ELF-1 (cell line): ENCODE results near the gene ELAVL1.
"Not testable (repeated sequence)": the region's sequence is repeated elsewhere in the genome, so short reads cannot be mapped to it uniquely, and the experiment has no call there.

Experiments used
- DNase-seq: peaks from one replicate; pipeline ENCODE4 v3.0.0-alpha.2; 2016; ENCODE audit warnings: low read depth, low spot score

ELAVL1 gene

GRCh38 chr19:7941895-7942596, 63.4 kb downstream of the ELAVL1 start:
- no peak for DNase-seq

GRCh38 chr19:7940841-7941240, 64.6 kb downstream of the ELAVL1 start:
- no peak for DNase-seq

GRCh38 chr19:7934766-7935165, 70.7 kb downstream of the ELAVL1 start:
- DNase-seq: no peak

GRCh38 chr19:7933828-7934725, 71.4 kb downstream of the ELAVL1 start:
- DNase-seq: no peak

- DNase-seq: peak; percentile 24
These were observed 72.0 kb downstream of the ELAVL1 start for GRCh38 chr19:7933411-7933810.

GRCh38 chr19:7932930-7933300, 72.5 kb downstream of the ELAVL1 start:
- no peak for DNase-seq

GRCh38 chr19:7932276-7932929, 73.0 kb downstream of the ELAVL1 start:
- DNase-seq: no peak

GRCh38 chr19:7931221-7932061, 74.0 kb downstream of the ELAVL1 start:
- DNase-seq: no peak

- no peak for DNase-seq
These were observed 74.7 kb downstream of the ELAVL1 start for GRCh38 chr19:7930765-7931164.

- DNase-seq: not testable (repeated sequence)
These were observed 75.4 kb downstream of the ELAVL1 start for GRCh38 chr19:7930030-7930429.

GRCh38 chr19:7928741-7929701, 76.4 kb downstream of the ELAVL1 start:
- peak; percentile 76 for DNase-seq

GRCh38 chr19:7928334-7928706, 77.1 kb downstream of the ELAVL1 start:
- DNase-seq: no peak

GRCh38 chr19:7927605-7928333, 77.7 kb downstream of the ELAVL1 start:
- no peak for DNase-seq

- DNase-seq: peak; percentile 22
These were observed 78.5 kb downstream of the ELAVL1 start for GRCh38 chr19:7926727-7927604.

GRCh38 chr19:7926021-7926726, 79.3 kb downstream of the ELAVL1 start, which contains the start of gene CTXN1:
TSS of gene CTXN1 (minus strand) at chr19:7926135. CDS start at chr19:7925538, 597 bp downstream.
- peak; percentile 42 for DNase-seq

- peak; percentile 95 for DNase-seq
These were observed 80.1 kb downstream of the ELAVL1 start for GRCh38 chr19:7925171-7925851.

GRCh38 chr19:7924651-7925170, 80.7 kb downstream of the ELAVL1 start:
- DNase-seq: no peak
